Esophagus (tissue), 2 donors: ENCODE measurements around the gene BCAS3. TPM values are rescaled to one million over a fixed set of nuclear protein-coding genes. Genes with fewer than 3 reads are reported as not detected.
A peak's percentile ranks its signal among the peaks of the same experiment; 100 is the strongest.

Experiments
- H3K27ac ChIP-seq, 2 donors: one replicate each; pipeline ENCODE4 v1.5.1; 2013; ENCODE audit warnings: low read depth in 2 of 2, mild to moderate bottlenecking in 2 of 2, inconsistent platforms in 1 of 2, low read length in 1 of 2, moderate library complexity in 1 of 2
- H3K27me3 ChIP-seq, 2 donors: one replicate each; pipeline ENCODE4 v1.6.1; 2013; ENCODE audit warnings: low read length in 2 of 2, control low read depth in 1 of 2, mild to moderate bottlenecking in 1 of 2; ENCODE audit not compliant: insufficient read depth in 2 of 2, control insufficient read depth in 1 of 2
- H3K36me3 ChIP-seq, 2 donors: one replicate each; pipeline ENCODE4 v1.6.1; 2013; ENCODE audit warnings: low read length in 1 of 2; ENCODE audit not compliant: control insufficient read depth in 2 of 2, insufficient read depth in 2 of 2
- H3K4me1 ChIP-seq, 2 donors: one replicate each; pipeline ENCODE4 v1.6.1; 2013; ENCODE audit warnings: low read length in 1 of 2; ENCODE audit not compliant: control insufficient read depth in 2 of 2, insufficient read depth in 2 of 2
- H3K4me3 ChIP-seq, 2 donors: one replicate each; pipeline ENCODE4 v1.5.1; 2013; ENCODE audit warnings: low read length in 2 of 2, mild to moderate bottlenecking in 2 of 2, low read depth in 1 of 2, moderate library complexity in 1 of 2
- H3K9me3 ChIP-seq, 2 donors: one replicate each; pipeline ENCODE4 v1.6.1; 2013; ENCODE audit warnings: mild to moderate bottlenecking in 2 of 2, low read depth in 1 of 2, low read length in 1 of 2, moderate library complexity in 1 of 2; ENCODE audit not compliant: control insufficient read depth in 2 of 2, insufficient read depth in 1 of 2
- WGBS, 2 donors: extraction: QIAGEN DNeasy Blood & Tissue Kit; methylation state at CpG; one replicate each; pipeline ENCODE4 v1.1.7; 2013; 5-methylcytosine and 5-hydroxymethylcytosine counted together
- polyA plus RNA-seq, 2 donors: library from polyadenylated mRNA; stranded (reverse); fragments of 200-250 nt; gene quantifications; one replicate each; pipeline ENCODE4 v1.2.3, GENCODE V29; 2013
- donor health status: healthy with polysubstance abuse.
- donor health status: Bipolar disorder and iron deficiency.

Gene BCAS3
- polyA plus RNA-seq, 2 donors = 4.7 to 6.6 TPM

GRCh38 chr17:61385577-61386236 lies 708.1 kb downstream of the BCAS3 start:
- Histone ChIP-seq H3K27me3 (no peaks in the 10 kb centered on the region), H3K4me3 (no peak overlapping the region), H3K9me3 (no peaks in the 10 kb centered on the region), H3K27ac (no peak overlapping the region), H3K4me1 (peaks cover 0 to 2% of the 10 kb centered on the region in 2 donors), H3K36me3 (no peaks in the 10 kb centered on the region)
- WGBS, 2 donors = 94 to 96% methylated on average over 15 of the region's 15 CpGs

GRCh38 chr17:61386251-61386650 lies 708.6 kb downstream of the BCAS3 start:
- Histone ChIP-seq H3K27ac (no peak overlapping the region), H3K4me1 (peaks cover 0 to 2% of the 10 kb centered on the region in 2 donors)
- 88 to 92% methylated on average over 6 of the region's 6 CpGs for WGBS, 2 donors

GRCh38 chr17:61387011-61387410 lies 709.4 kb downstream of the BCAS3 start:
- H3K27me3 ChIP-seq = no peaks in the 10 kb centered on the region
- peaks cover 0 to 2% of the 10 kb centered on the region in 2 donors for H3K36me3 ChIP-seq
- H3K9me3 ChIP-seq = no peaks in the 10 kb centered on the region
- H3K27ac ChIP-seq = no peak overlapping the region
- no peak overlapping the region for H3K4me3 ChIP-seq
- H3K4me1 ChIP-seq = peaks cover 0 to 2% of the 10 kb centered on the region in 2 donors
- 92 to 95% methylated on average over 8 of the region's 8 CpGs for WGBS, 2 donors

More at GRCh38 chr17:61386251-61386650, 708.6 kb downstream of the BCAS3 start:
- no peaks in the 10 kb centered on the region for H3K9me3 ChIP-seq
- no peak overlapping the region for H3K4me3 ChIP-seq
- H3K27me3 ChIP-seq = no peaks in the 10 kb centered on the region
- H3K36me3 ChIP-seq = no peaks in the 10 kb centered on the region

- Histone ChIP-seq H3K9me3 (no peaks in the 10 kb centered on the region), H3K36me3 (peaks cover 0 to 3% of the 10 kb centered on the region in 2 donors), H3K27ac (no peak overlapping the region), H3K4me1 (peaks cover 0 to 2% of the 10 kb centered on the region in 2 donors), H3K27me3 (no peaks in the 10 kb centered on the region), H3K4me3 (no peak overlapping the region)
- 91 to 95% methylated on average over 11 of the region's 11 CpGs for WGBS, 2 donors
These were observed 710.1 kb downstream of the BCAS3 start for GRCh38 chr17:61387511-61388305.

- H3K4me3 ChIP-seq = no peak overlapping the region
These were observed 711.1 kb downstream of the BCAS3 start for GRCh38 chr17:61388561-61389356.

GRCh38 chr17:61389670-61390478 lies 712.2 kb downstream of the BCAS3 start:
- Histone ChIP-seq H3K27ac (peak overlapping the region in 1 of 2 donors; percentile 5), H3K9me3 (peaks cover 0 to 1% of the 10 kb centered on the region in 2 donors), H3K27me3 (no peaks in the 10 kb centered on the region)

More at GRCh38 chr17:61388561-61389356, 711.1 kb downstream of the BCAS3 start:
- Histone ChIP-seq H3K4me1 (peaks cover 0 to 2% of the 10 kb centered on the region in 2 donors), H3K27ac (no peak overlapping the region), H3K9me3 (no peaks in the 10 kb centered on the region), H3K27me3 (no peaks in the 10 kb centered on the region), H3K36me3 (peaks cover 0 to 3% of the 10 kb centered on the region in 2 donors)
- WGBS, 2 donors = 88 to 92% methylated on average over 21 of the region's 21 CpGs

GRCh38 chr17:61390479-61390791 lies 712.8 kb downstream of the BCAS3 start:
- Histone ChIP-seq H3K27ac (no peak overlapping the region), H3K36me3 (peaks cover 0 to 3% of the 10 kb centered on the region in 2 donors), H3K9me3 (peaks cover 0 to 3% of the 10 kb centered on the region in 2 donors), H3K4me3 (no peak overlapping the region), H3K4me1 (peaks cover 2% of the 10 kb centered on the region in 2 donors), H3K27me3 (no peaks in the 10 kb centered on the region)
- WGBS, 2 donors = 85 to 87% methylated on average over 11 of the region's 11 CpGs

More at GRCh38 chr17:61389670-61390478, 712.2 kb downstream of the BCAS3 start:
- H3K36me3 ChIP-seq = peaks cover 0 to 3% of the 10 kb centered on the region in 2 donors
- H3K4me3 ChIP-seq = no peak overlapping the region
- 20 to 26% methylated on average over 23 to 25 of the region's 25 CpGs for whole genome bisulfite sequencing, 2 donors
- peaks cover 0 to 2% of the 10 kb centered on the region in 2 donors for H3K4me1 ChIP-seq

- Histone ChIP-seq H3K27me3 (peaks cover 0 to under 1% of the 10 kb centered on the region in 2 donors), H3K36me3 (peaks cover 0 to 3% of the 10 kb centered on the region in 2 donors), H3K9me3 (peaks cover 0 to 3% of the 10 kb centered on the region in 2 donors), H3K27ac (no peak overlapping the region), H3K4me3 (no peak overlapping the region), H3K4me1 (peaks cover 5 to 7% of the 10 kb centered on the region in 2 donors)
- 93 to 94% methylated on average over 19 of the region's 19 CpGs for WGBS, 2 donors
These were observed 714.1 kb downstream of the BCAS3 start for GRCh38 chr17:61391595-61392291.
